Upper lobe of right lung (tissue), 1 donor: Measurements from ENCODE around the gene SLC66A2. TPM values are rescaled to one million over a fixed set of nuclear protein-coding genes. Genes with fewer than 3 reads are reported as not detected.

Experiments
- ATAC-seq: fragments of 200-7000 bp; cut with Tn5 transposase; one replicate; pipeline ENCODE4 v1.9.1; 2020; ENCODE audit warnings: mild to moderate bottlenecking, moderate library complexity
- DNase-seq: peaks from one replicate; pipeline ENCODE4 v3.0.0-alpha.2; 2020
- H3K27ac ChIP-seq: fragments of 200-600 bp; one replicate; pipeline ENCODE4 v1.8.0; 2022
- H3K27me3 ChIP-seq: fragments of 200-600 bp; one replicate; pipeline ENCODE4 v1.8.0; 2022; ENCODE audit warnings: mild to moderate bottlenecking
- H3K36me3 ChIP-seq: fragments of 200-600 bp; one replicate; pipeline ENCODE4 v1.8.0; 2022
- H3K4me1 ChIP-seq: fragments of 200-600 bp; one replicate; pipeline ENCODE4 v1.8.0; 2022
- H3K4me3 ChIP-seq: fragments of 200-600 bp; one replicate; pipeline ENCODE4 v1.8.0; 2022; ENCODE audit warnings: mild to moderate bottlenecking
- H3K9me3 ChIP-seq: fragments of 200-600 bp; one replicate; pipeline ENCODE4 v1.8.0; 2022
- intact Hi-C: fragments of 100-400 bp; cut with DNase I; formaldehyde crosslinking; loops from one replicate; pipeline ENCODE4 v1.11.0; 2022
- total RNA-seq: library from RNA; stranded (reverse); fragmentation: NEBNext Ultra II Directional; extraction: Animal tissue kit (Norgen Biotek cat#: 25700); gene quantifications from one replicate; pipeline ENCODE4 v1.2.1, GENCODE V29; 2021
- TF ChIP-seq, protein P1 (sequence below): fragments of 200-600 bp; IDR thresholded peaks from one replicate; pipeline ENCODE4 v1.8.0; 2022; ENCODE audit warnings: antibody characterized with exemption
- donor health status: DM: no; HTN: yes; CAD: no; lungs with severe emphysema.

The SLC66A2 gene
- total RNA-seq, 1 donor from 2014 or later = 59.5 TPM

DNA sequence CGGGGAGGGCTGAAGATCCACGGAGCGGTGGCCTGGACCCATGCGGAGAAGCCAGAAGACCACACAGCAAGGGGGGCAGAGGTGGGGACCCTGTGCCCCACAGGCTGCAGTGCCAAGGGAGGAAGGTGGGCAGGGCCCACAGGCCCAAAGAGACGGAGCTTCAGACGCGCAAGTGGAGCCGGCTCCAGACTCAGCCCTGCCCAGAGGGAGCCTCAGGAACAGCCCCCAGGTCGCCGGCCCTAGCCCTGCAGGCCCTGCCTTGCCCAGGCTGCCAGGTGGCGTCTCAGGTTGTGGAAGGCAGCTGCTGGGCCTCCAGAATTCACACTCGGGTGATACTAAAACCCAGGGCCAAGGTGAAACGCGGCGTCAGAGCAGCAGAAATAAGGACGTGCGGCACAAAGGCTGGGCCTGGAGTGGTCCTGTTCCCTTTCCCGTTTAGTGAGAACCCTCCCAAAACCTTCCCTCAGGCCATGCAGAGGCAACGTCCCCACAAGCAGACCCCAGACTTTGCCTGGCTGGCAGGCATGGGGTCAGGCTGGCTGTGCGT, 36.8 kb downstream of the SLC66A2 start:
- Histone ChIP-seq H3K27ac (no peak overlapping the region), H3K36me3 (peaks cover 16% of the 10 kb centered on the region), H3K4me3 (no peak overlapping the region), H3K27me3 (no peaks in the 10 kb centered on the region), H3K4me1 (no peaks in the 10 kb centered on the region), H3K9me3 (no peaks in the 10 kb centered on the region)
- no peak for DNase-seq
- intact Hi-C loops = no loop called here
- ATAC-seq = no peak
- TF ChIP-seq, protein P1, sequence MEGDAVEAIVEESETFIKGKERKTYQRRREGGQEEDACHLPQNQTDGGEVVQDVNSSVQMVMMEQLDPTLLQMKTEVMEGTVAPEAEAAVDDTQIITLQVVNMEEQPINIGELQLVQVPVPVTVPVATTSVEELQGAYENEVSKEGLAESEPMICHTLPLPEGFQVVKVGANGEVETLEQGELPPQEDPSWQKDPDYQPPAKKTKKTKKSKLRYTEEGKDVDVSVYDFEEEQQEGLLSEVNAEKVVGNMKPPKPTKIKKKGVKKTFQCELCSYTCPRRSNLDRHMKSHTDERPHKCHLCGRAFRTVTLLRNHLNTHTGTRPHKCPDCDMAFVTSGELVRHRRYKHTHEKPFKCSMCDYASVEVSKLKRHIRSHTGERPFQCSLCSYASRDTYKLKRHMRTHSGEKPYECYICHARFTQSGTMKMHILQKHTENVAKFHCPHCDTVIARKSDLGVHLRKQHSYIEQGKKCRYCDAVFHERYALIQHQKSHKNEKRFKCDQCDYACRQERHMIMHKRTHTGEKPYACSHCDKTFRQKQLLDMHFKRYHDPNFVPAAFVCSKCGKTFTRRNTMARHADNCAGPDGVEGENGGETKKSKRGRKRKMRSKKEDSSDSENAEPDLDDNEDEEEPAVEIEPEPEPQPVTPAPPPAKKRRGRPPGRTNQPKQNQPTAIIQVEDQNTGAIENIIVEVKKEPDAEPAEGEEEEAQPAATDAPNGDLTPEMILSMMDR = no peak

DNA sequence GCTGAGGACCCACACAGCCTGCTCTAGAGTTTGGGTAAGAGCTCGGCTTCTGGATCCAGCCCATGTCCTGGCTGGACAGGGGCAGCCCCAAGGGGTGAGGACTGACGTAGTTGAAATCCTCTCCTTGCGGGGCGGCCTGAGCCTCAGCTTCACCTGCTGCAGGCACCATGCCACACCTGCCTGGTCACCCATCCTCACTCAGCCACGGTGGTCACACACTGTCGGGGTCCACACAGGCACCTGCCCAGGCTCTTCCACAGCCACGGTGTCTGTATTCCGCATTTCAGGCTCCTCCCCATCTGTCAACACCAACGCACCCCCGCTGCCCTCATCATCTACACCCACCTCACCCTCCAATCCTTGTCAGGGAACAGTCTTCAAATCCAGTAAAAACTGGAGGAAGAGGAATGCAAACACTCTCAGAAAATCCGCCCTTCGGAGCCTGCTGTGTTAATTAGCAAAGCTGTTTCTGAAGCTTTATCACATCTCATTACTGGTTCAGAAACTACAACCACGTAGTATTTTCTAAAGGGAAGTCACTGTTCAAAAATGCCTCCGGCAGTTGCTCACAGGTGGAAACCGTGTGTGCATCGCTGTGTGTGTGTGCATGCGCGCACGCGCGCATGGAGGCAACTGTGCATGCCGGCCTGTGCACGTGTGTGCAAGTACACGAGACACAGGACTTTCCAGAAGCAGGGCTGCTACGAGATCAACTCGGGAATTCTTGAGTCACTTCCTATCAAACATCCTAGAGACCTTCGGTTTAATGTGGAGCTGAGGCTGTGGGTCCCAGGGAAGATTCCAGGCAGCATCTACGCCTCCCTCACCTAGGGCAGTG, 38.2 kb downstream of the SLC66A2 start:
- H3K36me3 ChIP-seq = peaks cover 7% of the 10 kb centered on the region
- DNase-seq (peak; percentile 56), ATAC-seq (no peak)
- intact Hi-C loops = no loop called here
- TF ChIP-seq, protein P1 = no peak
- H3K4me1 ChIP-seq = no peaks in the 10 kb centered on the region
- no peaks in the 10 kb centered on the region for H3K27me3 ChIP-seq
- no peak overlapping the region for H3K27ac ChIP-seq
- no peak overlapping the region for H3K4me3 ChIP-seq
- no peaks in the 10 kb centered on the region for H3K9me3 ChIP-seq

DNA sequence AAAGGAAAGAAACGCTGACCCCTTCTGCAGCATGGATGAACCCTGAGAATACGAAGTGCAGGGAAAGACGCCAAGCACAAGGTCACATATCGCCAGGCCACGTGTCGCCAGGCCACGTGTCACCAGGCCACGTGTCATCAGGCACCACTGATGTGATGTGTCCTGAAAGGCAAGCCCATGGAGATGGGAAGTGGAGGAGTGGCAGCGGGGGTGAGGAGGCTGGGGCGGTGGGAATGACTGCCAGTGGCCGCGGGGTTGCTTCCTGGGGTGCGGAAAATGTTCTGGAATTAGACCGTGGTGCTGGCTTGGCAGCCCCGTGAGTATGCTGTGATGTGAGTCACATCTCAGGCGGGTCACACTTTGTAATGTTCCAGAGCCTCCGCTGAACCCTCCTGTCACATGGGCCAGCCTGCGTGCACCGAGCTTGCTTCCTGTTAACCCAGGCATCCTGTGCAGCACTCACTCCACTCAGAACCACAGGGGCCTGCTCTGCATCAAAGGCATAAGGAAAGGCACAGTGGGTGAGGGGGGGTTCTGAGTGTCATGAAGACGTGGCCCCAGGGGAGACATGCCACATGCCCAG, 39.0 kb downstream of the SLC66A2 start:
- no peaks in the 10 kb centered on the region for H3K4me1 ChIP-seq
- TF ChIP-seq, protein P1 = no peak
- H3K4me3 ChIP-seq = no peak overlapping the region

DNA sequence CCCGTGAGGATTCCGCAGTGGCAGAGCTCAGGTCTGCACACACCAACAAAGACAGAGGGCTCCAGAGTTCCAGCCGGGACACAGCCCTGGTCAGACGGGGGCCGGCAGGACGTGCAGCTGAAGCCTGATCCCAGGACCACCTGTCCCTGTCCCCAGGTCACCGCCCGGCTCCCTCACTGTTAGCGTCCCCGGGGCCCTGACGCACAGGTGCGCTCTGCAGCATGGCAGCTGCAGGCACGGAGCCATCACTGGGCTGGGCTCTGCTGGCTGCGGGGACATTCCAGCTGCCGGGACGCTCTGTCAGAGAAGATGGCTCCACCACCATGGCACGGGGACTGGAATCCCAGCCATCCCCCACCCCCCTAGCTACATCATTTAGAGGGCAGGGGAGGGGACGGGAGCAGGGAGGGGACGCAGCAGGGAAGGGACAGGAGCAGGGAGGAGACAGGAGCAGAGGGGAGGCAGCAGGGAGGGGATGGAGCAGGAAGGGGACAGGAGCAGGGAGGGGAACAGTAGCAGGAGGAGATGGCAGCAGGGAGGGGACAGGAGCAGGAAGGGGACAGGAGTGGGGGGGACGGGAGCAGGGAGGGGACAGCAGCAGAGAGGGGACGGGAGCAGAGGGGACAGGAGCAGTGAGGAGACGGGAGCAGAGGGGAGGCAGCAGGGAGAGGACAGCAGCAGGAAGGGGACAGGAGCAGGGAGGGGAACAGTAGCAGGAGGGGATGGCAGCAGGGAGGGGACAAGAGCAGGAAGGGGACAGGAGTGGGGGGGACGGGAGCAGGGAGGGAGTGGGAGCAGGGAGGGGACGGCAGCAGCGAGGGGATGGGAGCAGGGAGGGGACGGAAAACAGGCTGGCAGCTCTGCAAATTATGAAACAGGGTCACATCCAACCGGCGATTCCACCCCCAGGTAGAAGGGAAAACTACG, 39.8 kb downstream of the SLC66A2 start:
- Histone ChIP-seq H3K27me3 (no peaks in the 10 kb centered on the region), H3K4me3 (no peak overlapping the region), H3K4me1 (no peaks in the 10 kb centered on the region), H3K27ac (no peak overlapping the region), H3K36me3 (peaks cover 3% of the 10 kb centered on the region), H3K9me3 (no peaks in the 10 kb centered on the region)
- intact Hi-C loops = no loop called here
- TF ChIP-seq, protein P1 = no peak
- ATAC-seq (peak; percentile 6), DNase-seq (peak; percentile 55)

More for the DNA sequence above, 39.0 kb downstream of the SLC66A2 start:
- peaks cover 5% of the 10 kb centered on the region for H3K36me3 ChIP-seq
- no peaks in the 10 kb centered on the region for H3K27me3 ChIP-seq
- H3K9me3 ChIP-seq = no peaks in the 10 kb centered on the region
- DNase-seq = no peak
- H3K27ac ChIP-seq = no peak overlapping the region
- intact Hi-C loops = no loop called here
- ATAC-seq = no peak

DNA sequence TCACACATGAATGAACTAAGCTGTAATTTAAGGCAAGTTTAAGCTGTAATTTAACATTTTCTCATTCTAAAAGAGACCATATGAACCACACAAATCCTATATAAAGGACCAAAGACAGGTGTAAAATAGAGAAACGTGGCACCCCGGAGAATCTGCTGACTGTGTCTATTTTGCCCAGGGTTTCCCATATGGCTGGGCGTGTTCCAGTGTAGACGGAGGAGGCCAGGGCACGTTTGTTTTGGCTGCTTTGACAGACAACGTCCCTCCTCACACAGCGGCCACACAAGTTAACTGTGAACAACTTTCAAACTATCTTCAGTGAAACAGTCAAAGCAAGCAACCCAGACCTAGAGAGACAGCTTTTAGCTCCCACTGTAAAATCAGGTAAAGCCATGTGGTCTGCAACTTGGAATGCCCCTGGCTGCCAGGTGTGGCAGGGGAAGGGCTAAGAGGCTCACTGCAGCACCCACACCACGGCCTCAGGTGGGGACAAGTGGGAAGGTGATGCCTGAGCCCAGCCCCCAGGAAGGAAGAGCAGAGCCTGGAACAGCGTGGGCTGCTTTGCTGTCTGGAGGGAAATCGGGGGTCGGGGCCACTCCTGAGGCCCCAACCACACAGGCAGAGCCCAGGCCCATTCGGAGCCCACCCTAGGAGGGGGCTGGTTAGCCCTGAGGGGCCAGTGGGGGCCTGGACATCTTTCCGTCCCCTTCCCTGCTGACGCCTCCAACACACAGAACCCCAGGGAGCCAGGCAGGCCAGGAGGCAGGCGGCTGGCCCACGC, 40.7 kb downstream of the SLC66A2 start:
- Histone ChIP-seq H3K27ac (no peak overlapping the region), H3K4me1 (no peaks in the 10 kb centered on the region), H3K9me3 (no peaks in the 10 kb centered on the region), H3K36me3 (no peaks in the 10 kb centered on the region), H3K4me3 (no peak overlapping the region), H3K27me3 (no peaks in the 10 kb centered on the region)
- ATAC-seq (no peak), DNase-seq (no peak)
- intact Hi-C loops = no loop called here
- TF ChIP-seq, protein P1 = no peak
